NCI-H1930 (cell line): ENCODE measurements around the gene CHST11.
"Not testable (repeated sequence)": the region's sequence is repeated elsewhere in the genome, so short reads cannot be mapped to it uniquely, and the experiment has no call there.

Source experiments
- DNase-seq, 2 experiments: peaks; one replicate each; lab custom pipeline; 2025; lab: John Stamatoyannopoulos, UW

The CHST11 gene

DNA sequence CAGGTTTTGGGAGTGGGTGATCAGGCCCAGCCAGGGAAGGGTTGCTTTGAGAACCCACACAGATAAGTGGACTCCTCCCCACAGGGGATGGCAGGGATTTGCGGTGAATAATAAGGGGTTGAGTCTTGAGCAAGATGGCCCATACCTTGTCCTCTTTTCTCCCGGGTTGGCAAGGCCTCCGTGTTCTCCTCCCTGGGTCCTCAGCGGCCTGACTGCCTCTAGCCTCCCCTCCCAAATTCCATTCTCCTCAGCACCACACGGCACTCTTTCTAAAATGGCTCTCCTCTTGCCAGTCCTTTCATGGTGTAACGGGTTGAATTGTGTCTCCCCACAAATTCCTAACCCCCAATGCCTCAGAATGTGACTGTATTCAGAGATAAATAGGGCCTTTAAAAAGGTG lies 70.0 kb downstream of the CHST11 start:
- DNase-seq: no peak

- not testable (repeated sequence) for DNase-seq
Observed at GRCh38 chr12:104527653-104528052, 70.9 kb downstream of the CHST11 start.

DNA sequence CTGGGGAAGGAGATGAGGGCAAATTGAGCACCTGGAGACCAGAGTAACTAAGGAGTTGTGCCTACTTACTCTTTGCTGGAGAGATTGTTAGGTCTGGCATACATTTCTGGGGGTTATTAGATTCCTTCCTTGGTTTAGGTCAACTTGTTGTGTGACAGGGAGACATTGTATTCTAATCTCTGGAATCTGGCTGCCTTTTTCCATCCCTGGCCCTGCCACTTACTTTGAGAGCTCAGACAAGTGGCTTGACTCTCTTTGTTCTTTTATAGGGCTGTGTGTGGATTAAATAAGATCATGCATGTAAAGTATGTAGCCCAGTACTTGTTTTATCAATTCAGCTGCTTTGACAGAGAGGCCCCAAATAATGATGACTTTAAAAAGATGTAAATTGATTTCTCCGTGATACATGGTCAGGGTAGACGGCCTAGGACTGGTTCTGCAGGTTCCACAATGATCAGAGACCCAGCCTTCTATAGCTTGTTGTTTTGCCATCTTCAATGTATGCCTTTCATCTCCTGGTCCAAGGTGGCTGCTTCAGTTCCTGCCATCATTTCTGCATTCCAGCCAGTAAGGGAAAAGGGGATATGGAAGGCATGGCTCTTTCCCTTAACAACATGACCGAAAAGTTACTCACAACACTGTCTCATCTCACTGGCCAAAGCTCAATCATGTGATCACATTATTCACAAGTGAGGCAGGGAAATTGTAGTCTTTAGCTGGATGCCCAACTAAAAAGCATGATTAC lies 72.6 kb downstream of the CHST11 start:
- DNase-seq: no peak

DNA sequence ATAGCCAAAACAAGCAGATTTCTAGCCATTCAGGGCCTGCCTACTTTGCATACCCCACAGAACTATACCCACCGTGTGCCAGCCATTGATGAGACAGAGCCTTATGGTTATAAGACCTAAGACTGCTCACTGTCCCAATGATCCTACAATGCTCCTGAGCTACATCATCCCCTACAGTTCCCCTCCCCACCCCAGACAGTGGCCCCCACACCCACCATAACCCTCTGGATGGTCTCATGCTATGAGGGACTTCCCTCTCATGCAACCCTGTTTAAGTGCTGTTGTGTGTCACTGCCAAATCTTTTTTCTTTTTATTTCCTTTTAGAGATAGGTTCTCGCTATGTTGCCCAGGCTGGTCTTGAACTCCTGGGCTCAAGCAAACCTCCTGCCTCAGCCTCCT lies 75.9 kb downstream of the CHST11 start:
- DNase-seq: no peak

- DNase-seq: no peak
Observed at GRCh38 chr12:104533134-104533533, 76.4 kb downstream of the CHST11 start.

GRCh38 chr12:104534162-104534856 lies 77.6 kb downstream of the CHST11 start:
- no peak for DNase-seq

DNA sequence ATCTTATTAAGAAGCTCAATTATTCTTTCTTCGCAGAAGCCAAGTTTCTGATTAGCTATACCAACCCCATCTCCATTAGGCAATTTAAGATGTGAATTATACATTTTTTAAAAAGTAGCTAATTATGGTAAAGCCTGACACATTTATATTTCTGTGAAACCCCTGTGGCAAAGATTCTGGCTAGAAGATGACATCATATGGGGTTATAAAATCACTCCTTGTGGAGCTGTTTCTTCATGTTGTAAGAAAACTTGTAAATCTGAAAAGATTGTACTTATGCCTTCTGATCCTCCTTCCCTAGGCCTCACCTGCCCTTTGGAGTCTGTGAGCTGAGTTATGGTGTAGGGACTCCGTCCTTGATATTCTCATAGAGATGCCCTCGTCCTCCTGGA lies 78.1 kb downstream of the CHST11 start:
- DNase-seq: no peak

DNA sequence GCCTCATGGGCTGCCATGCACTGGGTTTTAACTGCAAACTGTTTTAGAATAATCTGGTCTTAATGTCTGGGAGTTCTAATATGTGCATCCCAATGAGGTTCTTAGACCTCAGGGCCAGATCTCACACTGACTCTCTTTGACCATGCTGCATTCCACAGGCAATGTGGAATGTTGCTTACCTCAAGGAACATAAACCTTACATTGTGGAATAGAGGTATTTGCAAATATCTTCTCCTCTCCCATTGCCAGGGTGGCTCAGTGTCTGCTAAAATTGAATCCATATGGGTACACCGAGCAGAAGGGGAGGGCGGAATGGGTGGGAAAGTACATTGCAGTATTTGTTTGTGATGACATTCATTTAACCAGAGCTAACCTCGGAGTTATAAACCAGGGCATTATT lies 78.6 kb downstream of the CHST11 start:
- DNase-seq: no peak

DNA sequence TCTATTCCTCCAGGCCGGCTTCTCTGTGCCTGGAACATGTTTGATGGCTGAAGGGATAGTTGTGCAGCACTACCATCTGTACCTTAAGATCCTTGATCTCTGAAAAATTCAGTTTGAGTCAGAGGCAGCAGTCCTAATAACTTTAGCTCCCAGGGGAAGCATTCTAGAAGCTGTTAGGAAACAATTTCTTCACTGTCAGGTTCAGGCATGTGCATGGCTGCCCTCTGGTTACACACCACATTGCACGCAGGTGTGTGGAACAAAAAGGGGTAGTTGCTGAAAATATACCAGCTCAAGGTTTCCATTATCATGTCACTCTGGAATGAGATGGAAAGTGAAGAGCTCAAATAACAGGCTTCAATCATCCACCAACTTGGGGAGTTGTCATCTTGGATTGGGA lies 80.1 kb downstream of the CHST11 start:
- DNase-seq: no peak

DNA sequence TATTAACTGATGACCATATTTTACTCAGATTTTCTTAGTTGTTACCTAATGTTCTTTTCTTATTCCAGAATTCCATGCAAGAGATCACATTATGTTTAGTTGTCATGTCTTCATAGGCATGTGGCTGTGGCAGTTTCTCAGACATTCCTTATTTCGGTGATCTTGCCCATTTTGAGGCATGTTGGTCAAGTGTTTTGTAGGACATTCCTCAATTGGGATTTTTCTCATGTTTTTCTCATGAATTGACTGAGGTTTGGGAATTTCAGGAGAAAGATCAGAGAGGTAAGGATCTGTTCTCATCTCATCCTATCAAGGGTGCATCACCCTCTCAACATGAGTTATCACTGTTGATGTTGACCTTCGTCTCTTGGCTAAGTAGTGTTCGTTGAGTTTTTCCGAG lies 81.3 kb downstream of the CHST11 start:
- no peak for DNase-seq

GRCh38 chr12:104538891-104539462 lies 82.2 kb downstream of the CHST11 start:
- DNase-seq: no peak

- no peak for DNase-seq
Observed at GRCh38 chr12:104544836-104545235, 88.1 kb downstream of the CHST11 start.

- no peak for DNase-seq
Observed at GRCh38 chr12:104546575-104546974, 89.8 kb downstream of the CHST11 start.

DNA sequence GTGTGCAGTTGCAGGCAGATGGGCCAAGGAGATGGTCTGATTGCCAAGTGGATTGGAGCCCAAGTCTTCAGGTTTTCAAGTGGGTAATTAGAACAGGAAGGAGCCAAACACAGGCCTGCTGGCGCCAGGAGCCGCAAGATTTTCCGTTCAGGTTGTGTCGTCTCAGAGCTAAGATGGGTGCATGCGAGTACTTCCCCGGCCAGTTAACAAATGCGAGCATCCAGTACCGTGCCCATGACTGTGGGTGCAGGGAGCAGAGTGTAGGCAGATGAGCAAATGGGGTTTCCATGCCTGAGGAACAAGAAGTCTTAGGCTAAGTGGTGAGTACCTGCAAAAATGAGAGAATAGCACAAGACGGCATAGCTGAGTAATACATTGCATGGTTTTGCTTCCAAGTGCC lies 90.5 kb downstream of the CHST11 start:
- DNase-seq: no peak

DNA sequence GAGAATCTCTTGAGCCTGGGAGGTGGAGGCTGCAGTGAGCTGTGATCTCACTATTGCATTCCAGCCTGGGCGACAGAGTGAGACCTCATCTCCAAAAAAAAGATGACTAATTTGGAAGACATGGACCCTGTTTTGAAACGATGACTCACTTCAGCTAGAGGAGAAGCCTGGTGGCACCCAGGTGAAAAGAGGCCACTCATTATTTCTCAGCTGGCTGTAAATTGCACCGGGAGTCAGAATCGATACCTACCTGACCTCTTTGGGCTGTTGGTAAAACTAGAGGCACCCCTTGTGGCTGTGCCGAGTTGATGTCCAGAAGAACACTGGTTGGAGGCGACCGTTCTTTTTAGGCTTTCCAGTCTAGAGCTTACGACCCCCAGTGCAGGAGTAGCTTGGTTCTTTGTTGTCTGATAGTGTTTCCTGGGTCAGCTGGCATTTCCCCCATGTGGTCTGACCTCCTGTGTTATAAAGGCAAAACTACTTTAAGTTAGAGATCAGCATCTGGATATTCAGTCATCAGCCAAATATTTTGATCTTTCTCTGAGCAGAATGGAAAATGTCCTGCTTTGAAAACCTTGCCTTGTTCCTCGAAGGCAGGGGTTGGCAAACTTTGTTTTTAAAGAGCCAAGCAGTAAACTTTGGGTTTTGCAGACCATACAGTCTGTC lies 93.2 kb downstream of the CHST11 start:
- no peak for DNase-seq

- DNase-seq: no peak
Observed at GRCh38 chr12:104551313-104551931, 94.7 kb downstream of the CHST11 start.

- DNase-seq: no peak
Observed at GRCh38 chr12:104553421-104553820, 96.7 kb downstream of the CHST11 start.

DNA sequence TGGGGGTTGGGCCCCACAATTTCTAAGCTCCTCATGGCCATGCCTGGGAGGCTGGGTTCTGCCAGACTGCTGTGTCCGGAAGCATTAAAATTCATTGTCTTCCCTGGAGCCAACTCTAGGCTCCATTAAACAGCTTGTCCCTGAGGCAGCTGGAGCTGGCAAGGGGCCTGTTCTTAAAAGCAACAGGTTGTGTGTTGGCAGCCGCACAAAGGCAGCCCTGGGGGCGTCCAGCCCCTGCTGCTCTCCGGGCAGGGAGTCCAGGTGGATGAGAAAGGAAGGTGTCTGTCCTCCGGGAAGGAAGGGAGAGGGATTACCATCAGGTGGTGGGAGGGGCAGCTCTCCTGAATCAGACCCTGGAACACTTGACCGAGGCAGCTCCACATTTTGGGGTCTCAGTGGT lies 98.9 kb downstream of the CHST11 start:
- DNase-seq: no peak

GRCh38 chr12:104557488-104558195 lies 100.9 kb downstream of the CHST11 start:
- no peak for DNase-seq

GRCh38 chr12:104560881-104561280 lies 104.1 kb downstream of the CHST11 start:
- DNase-seq: no peak

DNA sequence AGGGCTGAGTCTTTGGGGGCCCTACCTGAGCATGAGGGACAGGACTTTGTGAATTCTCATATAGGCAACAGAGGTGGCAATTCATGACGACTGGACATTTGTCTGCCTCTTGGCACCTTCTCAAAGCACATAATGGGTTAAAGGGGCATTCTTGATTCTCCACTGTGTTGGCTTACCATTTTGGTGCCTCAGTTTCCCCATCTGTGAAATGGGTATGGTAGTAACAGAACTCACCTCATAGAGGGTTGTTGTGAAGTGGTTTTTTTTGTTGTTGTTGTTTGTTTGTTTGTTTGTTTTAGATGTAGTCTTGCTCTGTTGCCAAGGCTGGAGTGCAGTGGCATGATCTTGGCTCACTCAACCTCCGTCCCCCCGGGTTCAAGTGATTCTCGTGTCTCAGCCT lies 106.0 kb downstream of the CHST11 start:
- DNase-seq: no peak

DNA sequence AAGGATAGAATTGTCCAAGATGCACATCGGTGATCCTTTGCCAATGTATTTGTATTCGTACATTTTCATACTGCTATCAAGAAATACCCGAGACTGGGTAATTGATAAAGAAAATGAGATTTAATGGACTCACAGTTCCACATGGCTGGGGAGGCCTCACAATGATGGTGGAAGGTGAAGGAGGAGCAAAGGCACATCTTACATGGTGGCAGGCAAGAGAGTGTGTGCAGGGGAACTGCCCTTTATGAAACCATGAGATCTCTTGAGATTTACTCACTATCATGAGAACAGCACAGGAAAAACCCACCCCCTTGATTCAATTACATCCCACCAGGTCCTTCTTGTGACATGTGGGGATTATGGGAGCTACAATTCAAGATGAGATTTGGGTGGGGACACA lies 107.9 kb downstream of the CHST11 start:
- DNase-seq: not testable (repeated sequence)
